Keratinocyte (primary cell): Measurements from ENCODE around the gene METTL24. TPM values are rescaled to one million over a fixed set of nuclear protein-coding genes. Genes with fewer than 3 reads are reported as not detected.

Experiments used
- DNase-seq: peaks from one replicate; pipeline ENCODE4 v3.0.0-alpha.2; 2011; ENCODE audit warnings: low read depth, missing footprints, low spot score
- FAIRE-seq: peaks from 2 replicates; lab custom pipeline; 2011; peaks lifted over from hg19 to GRCh38; lab: Jason Lieb, UNC
- H2AFZ ChIP-seq: 2 replicates; pipeline ENCODE4 v1.6.0; 2012; ENCODE audit warnings: low read length, control low read depth, inconsistent platforms; ENCODE audit not compliant: control insufficient read depth
- H3K27ac ChIP-seq: 2 replicates; pipeline ENCODE4 v1.5.1; 2011; ENCODE audit warnings: low read length; ENCODE audit not compliant: control insufficient read depth, insufficient read depth
- H3K27me3 ChIP-seq: 3 replicates; pipeline ENCODE4 v1.6.0; 2011; ENCODE audit warnings: low read length; ENCODE audit not compliant: control insufficient read depth, insufficient read depth; ENCODE audit errors: extremely low read depth
- H3K36me3 ChIP-seq, 2 experiments: 2 replicates in 1 of 2; 3 replicates in 1 of 2; pipeline ENCODE4 v1.5.1; 2011; ENCODE audit warnings: low read length in 2 of 2, mild to moderate bottlenecking in 1 of 2; ENCODE audit not compliant: control insufficient read depth in 2 of 2, insufficient read depth in 2 of 2; ENCODE audit errors: extremely low read depth in 1 of 2
- H3K4me1 ChIP-seq: 3 replicates; pipeline ENCODE4 v1.5.1; 2011; ENCODE audit warnings: low read length; ENCODE audit not compliant: control insufficient read depth, insufficient read depth; ENCODE audit errors: extremely low read depth
- H3K4me2 ChIP-seq: 3 replicates; pipeline ENCODE4 v1.6.0; 2011; ENCODE audit warnings: low read depth, low read length; ENCODE audit not compliant: control insufficient read depth, insufficient read depth; ENCODE audit errors: extremely low read depth
- H3K4me3 ChIP-seq, 3 experiments: fragments of 200-600 bp in 1 of 3; sonication (generic) in 1 of 3; 2 replicates in 2 of 3; 3 replicates in 1 of 3; pipeline ENCODE4 v1.5.1; 2011 to 2016; ENCODE audit warnings: low read length in 3 of 3, mild to moderate bottlenecking in 3 of 3, control low read depth in 2 of 3, inconsistent platforms in 1 of 3, low read depth in 1 of 3, mixed read lengths in 1 of 3, mixed run types in 1 of 3, moderate library complexity in 1 of 3; ENCODE audit not compliant: control insufficient read depth in 2 of 3, insufficient read depth in 2 of 3; ENCODE audit errors: extremely low read depth in 1 of 3
- H3K79me2 ChIP-seq: 2 replicates; pipeline ENCODE4 v1.6.0; 2012; ENCODE audit warnings: low read length; ENCODE audit not compliant: control insufficient read depth, insufficient read depth
- H3K9ac ChIP-seq: 3 replicates; pipeline ENCODE4 v1.6.0; 2011; ENCODE audit warnings: low read length; ENCODE audit not compliant: control insufficient read depth, insufficient read depth; ENCODE audit errors: extremely low read depth
- H3K9me1 ChIP-seq: 3 replicates; pipeline ENCODE4 v1.6.0; 2011; ENCODE audit warnings: low read length; ENCODE audit not compliant: control insufficient read depth, insufficient read depth; ENCODE audit errors: extremely low read depth
- H3K9me3 ChIP-seq: 2 replicates; pipeline ENCODE4 v1.5.1; 2012; ENCODE audit warnings: low read depth, low read length; ENCODE audit not compliant: control insufficient read depth
- H4K20me1 ChIP-seq: 3 replicates; pipeline ENCODE4 v1.6.0; 2011; ENCODE audit warnings: low read length; ENCODE audit not compliant: control insufficient read depth, insufficient read depth; ENCODE audit errors: extremely low read depth
- EZH2 ChIP-seq: IDR thresholded peaks from one replicate; pipeline ENCODE4 v1.6.1; 2012; ENCODE audit warnings: inconsistent platforms, mild to moderate bottlenecking, low read length, moderate library complexity
- dilution Hi-C: fragments of 300-500 bp; cut with MboI; formaldehyde crosslinking; loops from one replicate; pipeline ENCODE4 v1.7.0; 2020; ENCODE audit warnings: low sequenced_read_pairs; ENCODE audit not compliant: extremely low pct_ligation_motif_present
- polyA plus RNA-seq, 5 experiments: library from polyadenylated mRNA; depleted of rRNA in 3 of 5; stranded (reverse) in 3 of 5; stranded (forward) in 1 of 5; unstranded in 1 of 5; fragments of >200 nt; gene quantifications; 1 replicate in 1 of 5; 2 replicates in 3 of 5; 3 replicates in 1 of 5; pipeline versions ENCODE4 v1.2.1 to v1.2.3, GENCODE V29; 2011 to 2012; ENCODE audit warnings: missing spikeins in 2 of 5, low read depth in 1 of 5, low replicate concordance in 1 of 5
- TF ChIP-seq, protein P1 (sequence below), 3 experiments: IDR thresholded peaks in 1 of 3; conservative IDR thresholded peaks in 1 of 3; optimal IDR thresholded peaks in 1 of 3; 2 replicates in 2 of 3; 3 replicates in 1 of 3; pipeline versions ENCODE3 to v1.5.1; 2011; ENCODE audit warnings: low read length in 3 of 3, mild to moderate bottlenecking in 3 of 3, moderate library complexity in 2 of 3, control low read depth in 1 of 3, inconsistent platforms in 1 of 3; ENCODE audit not compliant: insufficient read depth in 2 of 3; ENCODE audit errors: extremely low read depth in 1 of 3

The METTL24 gene
- polyA plus RNA-seq, 1 donor (not counting 4 experiments of a cell fraction or from before 2014, with no cell fraction given), result not detected

DNA sequence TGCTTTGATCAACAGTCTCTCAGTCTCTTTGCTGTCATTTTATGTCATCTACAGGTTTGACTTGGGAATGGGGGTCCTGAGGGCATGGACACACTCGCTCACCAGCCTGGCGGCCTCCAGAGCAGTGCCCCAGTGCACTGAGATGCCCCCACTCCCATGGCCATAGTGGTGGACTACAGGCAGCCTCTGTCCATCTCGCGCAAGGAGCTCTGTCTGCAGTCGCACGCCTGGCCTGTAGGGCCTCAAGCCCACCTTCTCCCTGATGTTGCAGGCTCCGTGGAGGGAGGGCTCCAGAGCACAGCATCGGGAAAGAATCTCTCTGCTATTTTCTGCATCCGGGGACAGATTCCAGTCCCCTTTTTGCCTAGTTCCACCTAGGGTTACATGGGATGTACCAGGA is 34.6 kb upstream of the METTL24 start:
- DNase-seq, result no peak
- no peak overlapping the region for H3K9ac ChIP-seq
- H3K79me2 ChIP-seq, result no peaks in the 10 kb centered on the region
- dilution Hi-C loops, result no loop called here
- no peak overlapping the region for H2AFZ ChIP-seq
- H3K4me1 ChIP-seq, result no peaks in the 10 kb centered on the region
- H3K36me3 ChIP-seq, result no peaks in the 10 kb centered on the region
- no peaks in the 10 kb centered on the region for H3K27me3 ChIP-seq
- H3K4me3 ChIP-seq, result no peak overlapping the region
- no peak for FAIRE-seq
- no peaks in the 10 kb centered on the region for H3K9me1 ChIP-seq
- no peak for TF ChIP-seq EZH2
- TF ChIP-seq, protein P1, sequence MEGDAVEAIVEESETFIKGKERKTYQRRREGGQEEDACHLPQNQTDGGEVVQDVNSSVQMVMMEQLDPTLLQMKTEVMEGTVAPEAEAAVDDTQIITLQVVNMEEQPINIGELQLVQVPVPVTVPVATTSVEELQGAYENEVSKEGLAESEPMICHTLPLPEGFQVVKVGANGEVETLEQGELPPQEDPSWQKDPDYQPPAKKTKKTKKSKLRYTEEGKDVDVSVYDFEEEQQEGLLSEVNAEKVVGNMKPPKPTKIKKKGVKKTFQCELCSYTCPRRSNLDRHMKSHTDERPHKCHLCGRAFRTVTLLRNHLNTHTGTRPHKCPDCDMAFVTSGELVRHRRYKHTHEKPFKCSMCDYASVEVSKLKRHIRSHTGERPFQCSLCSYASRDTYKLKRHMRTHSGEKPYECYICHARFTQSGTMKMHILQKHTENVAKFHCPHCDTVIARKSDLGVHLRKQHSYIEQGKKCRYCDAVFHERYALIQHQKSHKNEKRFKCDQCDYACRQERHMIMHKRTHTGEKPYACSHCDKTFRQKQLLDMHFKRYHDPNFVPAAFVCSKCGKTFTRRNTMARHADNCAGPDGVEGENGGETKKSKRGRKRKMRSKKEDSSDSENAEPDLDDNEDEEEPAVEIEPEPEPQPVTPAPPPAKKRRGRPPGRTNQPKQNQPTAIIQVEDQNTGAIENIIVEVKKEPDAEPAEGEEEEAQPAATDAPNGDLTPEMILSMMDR (optimal IDR thresholded peaks at IDR 0.05 in 1 of 3, IDR thresholded peaks at IDR 0.05 in 1 of 3, conservative IDR thresholded peaks at IDR 0.05 in 1 of 3; ENCODE audit: extremely low read depth in 1 of 3, insufficient read depth in 2 of 3, low read length in 3 of 3), result no peak
- H4K20me1 ChIP-seq, result no peaks in the 10 kb centered on the region
- no peaks in the 10 kb centered on the region for H3K9me3 ChIP-seq
- no peak overlapping the region for H3K4me2 ChIP-seq
- H3K27ac ChIP-seq, result no peak overlapping the region

DNA sequence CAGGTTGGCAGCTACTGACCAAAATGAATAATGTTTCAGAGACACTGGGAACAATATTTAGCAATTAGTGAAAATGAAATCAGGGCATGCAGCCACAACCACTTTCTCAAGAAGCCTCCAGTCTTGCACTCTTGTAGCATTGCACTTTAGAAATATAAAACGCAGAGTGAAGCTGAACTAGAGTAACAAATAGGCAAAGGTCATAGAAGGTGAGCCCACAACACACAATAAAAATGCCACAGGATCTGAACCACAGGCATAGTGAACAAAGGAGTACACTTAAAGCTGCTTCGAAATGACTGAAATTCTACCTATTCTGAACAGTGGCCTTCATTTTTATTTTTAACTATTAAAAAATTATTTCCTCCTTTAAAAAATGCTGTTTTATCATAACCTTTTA is 32.3 kb upstream of the METTL24 start:
- Histone ChIP-seq H2AFZ (no peak overlapping the region), H3K27me3 (no peaks in the 10 kb centered on the region), H3K4me1 (no peaks in the 10 kb centered on the region), H3K4me3 (no peak overlapping the region), H3K27ac (no peak overlapping the region), H3K9me3 (no peaks in the 10 kb centered on the region), H3K9ac (no peak overlapping the region), H3K36me3 (no peaks in the 10 kb centered on the region), H4K20me1 (no peaks in the 10 kb centered on the region), H3K79me2 (no peaks in the 10 kb centered on the region), H3K9me1 (no peaks in the 10 kb centered on the region), H3K4me2 (no peak overlapping the region)
- dilution Hi-C loops, result no loop called here
- no peak for FAIRE-seq
- TF ChIP-seq, protein P1 (optimal IDR thresholded peaks at IDR 0.05 in 1 of 3, IDR thresholded peaks at IDR 0.05 in 1 of 3, conservative IDR thresholded peaks at IDR 0.05 in 1 of 3; ENCODE audit: extremely low read depth in 1 of 3, insufficient read depth in 2 of 3, low read length in 3 of 3), result no peak
- TF ChIP-seq EZH2, result no peak
- DNase-seq, result no peak
